Measurements from ENCODE around the gene ANKRD40CL. TPM values are rescaled to one million over a fixed set of nuclear protein-coding genes. Genes with fewer than 3 reads are reported as not detected.

The ANKRD40CL gene
- total and polyA plus RNA-seq, 4 donors, result not detected

DNA sequence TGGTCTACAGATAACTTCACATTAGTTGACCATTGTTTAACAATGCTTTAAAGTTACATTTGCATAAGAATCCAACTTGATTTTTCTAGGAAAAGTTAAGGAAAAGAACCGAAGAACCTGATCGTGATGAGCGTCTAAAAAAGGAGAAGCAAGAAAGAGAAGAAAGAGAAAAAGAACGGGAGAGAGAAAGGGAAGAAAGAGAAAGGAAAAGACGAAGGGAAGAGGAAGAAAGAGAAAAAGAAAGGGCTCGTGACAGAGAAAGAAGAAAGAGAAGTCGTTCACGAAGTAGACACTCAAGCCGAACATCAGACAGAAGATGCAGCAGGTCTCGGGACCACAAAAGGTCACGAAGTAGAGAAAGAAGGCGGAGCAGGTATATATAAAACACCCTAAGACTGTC, 21.7 kb downstream of the ANKRD40CL start:
- Histone ChIP-seq H3K36me3 (ENCODE audit: control insufficient read depth in 4 of 4, insufficient read depth in 3 of 4, low read depth in 1 of 4, low read length in 3 of 4) (peaks cover 14 to 88% (median 77%) of the 10 kb centered on the region in 4 donors), H3K4me3 (ENCODE audit: low read depth in 1 of 3, low read length in 3 of 3) (no peak overlapping the region), H3K9me3 (ENCODE audit: control insufficient read depth in 4 of 4, low read length in 3 of 4) (no peaks in the 10 kb centered on the region), H3K4me1 (ENCODE audit: control insufficient read depth in 4 of 4, insufficient read depth in 4 of 4, low read length in 3 of 4) (no peaks in the 10 kb centered on the region), H3K27me3 (ENCODE audit: control insufficient read depth in 4 of 4, insufficient read depth in 4 of 4, low read length in 3 of 4) (no peaks in the 10 kb centered on the region), H3K27ac (ENCODE audit: low read depth in 1 of 2, low read length in 2 of 2) (no peak overlapping the region), H3K9ac (ENCODE audit: low read depth in 1 of 2, low read length in 2 of 2) (no peak overlapping the region)
- no peak for DNase-seq (ENCODE audit: low spot score)
- WGBS, result 93% methylated on average over 12 of the region's 12 CpGs
- TF ChIP-seq TAF1 (conservative IDR thresholded peaks at IDR 0.05), result no peak
- TF ChIP-seq FOXA2 (IDR thresholded peaks at IDR 0.05), result no peak
- TF ChIP-seq ZBTB33 (IDR thresholded peaks at IDR 0.05), result no peak
- TF ChIP-seq, protein P1, sequence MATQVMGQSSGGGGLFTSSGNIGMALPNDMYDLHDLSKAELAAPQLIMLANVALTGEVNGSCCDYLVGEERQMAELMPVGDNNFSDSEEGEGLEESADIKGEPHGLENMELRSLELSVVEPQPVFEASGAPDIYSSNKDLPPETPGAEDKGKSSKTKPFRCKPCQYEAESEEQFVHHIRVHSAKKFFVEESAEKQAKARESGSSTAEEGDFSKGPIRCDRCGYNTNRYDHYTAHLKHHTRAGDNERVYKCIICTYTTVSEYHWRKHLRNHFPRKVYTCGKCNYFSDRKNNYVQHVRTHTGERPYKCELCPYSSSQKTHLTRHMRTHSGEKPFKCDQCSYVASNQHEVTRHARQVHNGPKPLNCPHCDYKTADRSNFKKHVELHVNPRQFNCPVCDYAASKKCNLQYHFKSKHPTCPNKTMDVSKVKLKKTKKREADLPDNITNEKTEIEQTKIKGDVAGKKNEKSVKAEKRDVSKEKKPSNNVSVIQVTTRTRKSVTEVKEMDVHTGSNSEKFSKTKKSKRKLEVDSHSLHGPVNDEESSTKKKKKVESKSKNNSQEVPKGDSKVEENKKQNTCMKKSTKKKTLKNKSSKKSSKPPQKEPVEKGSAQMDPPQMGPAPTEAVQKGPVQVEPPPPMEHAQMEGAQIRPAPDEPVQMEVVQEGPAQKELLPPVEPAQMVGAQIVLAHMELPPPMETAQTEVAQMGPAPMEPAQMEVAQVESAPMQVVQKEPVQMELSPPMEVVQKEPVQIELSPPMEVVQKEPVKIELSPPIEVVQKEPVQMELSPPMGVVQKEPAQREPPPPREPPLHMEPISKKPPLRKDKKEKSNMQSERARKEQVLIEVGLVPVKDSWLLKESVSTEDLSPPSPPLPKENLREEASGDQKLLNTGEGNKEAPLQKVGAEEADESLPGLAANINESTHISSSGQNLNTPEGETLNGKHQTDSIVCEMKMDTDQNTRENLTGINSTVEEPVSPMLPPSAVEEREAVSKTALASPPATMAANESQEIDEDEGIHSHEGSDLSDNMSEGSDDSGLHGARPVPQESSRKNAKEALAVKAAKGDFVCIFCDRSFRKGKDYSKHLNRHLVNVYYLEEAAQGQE (IDR thresholded peaks at IDR 0.05), result no peak

GRCh38 chr17:50739098-50739497, 28.2 kb downstream of the ANKRD40CL start:
- no peak overlapping the region for H3K4me3 ChIP-seq (ENCODE audit: low read depth in 1 of 3, low read length in 3 of 3)
- H3K9ac ChIP-seq (ENCODE audit: low read depth in 1 of 2, low read length in 2 of 2), result no peak overlapping the region
- DNase-seq (ENCODE audit: low spot score), result no peak
- no peaks in the 10 kb centered on the region for H3K27me3 ChIP-seq (ENCODE audit: control insufficient read depth in 4 of 4, insufficient read depth in 4 of 4, low read length in 3 of 4)
- H3K36me3 ChIP-seq (ENCODE audit: control insufficient read depth in 4 of 4, insufficient read depth in 3 of 4, low read depth in 1 of 4, low read length in 3 of 4), result peaks cover 9 to 47% (median 37%) of the 10 kb centered on the region in 4 donors
- peaks cover 0 to 3% (median 1%) of the 10 kb centered on the region in 4 donors for H3K4me1 ChIP-seq (ENCODE audit: control insufficient read depth in 4 of 4, insufficient read depth in 4 of 4, low read length in 3 of 4)
- H3K9me3 ChIP-seq (ENCODE audit: control insufficient read depth in 4 of 4, low read length in 3 of 4), result no peaks in the 10 kb centered on the region
- WGBS, result 45% methylated on average over 2 of the region's 2 CpGs
- no peak overlapping the region for H3K27ac ChIP-seq (ENCODE audit: low read depth in 1 of 2, low read length in 2 of 2)
- no peak for TF ChIP-seq SP1 (IDR thresholded peaks at IDR 0.05)
- no peak for TF ChIP-seq TAF1 (conservative IDR thresholded peaks at IDR 0.05)
- TF ChIP-seq JUND (IDR thresholded peaks at IDR 0.05), result no peak
- TF ChIP-seq, protein P2, sequence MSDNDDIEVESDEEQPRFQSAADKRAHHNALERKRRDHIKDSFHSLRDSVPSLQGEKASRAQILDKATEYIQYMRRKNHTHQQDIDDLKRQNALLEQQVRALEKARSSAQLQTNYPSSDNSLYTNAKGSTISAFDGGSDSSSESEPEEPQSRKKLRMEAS (IDR thresholded peaks at IDR 0.05), result no peak
- no peak for TF ChIP-seq EGR1 (IDR thresholded peaks at IDR 0.05; ENCODE audit: low read depth in 2 of 2)
- TF ChIP-seq YY1 (IDR thresholded peaks at IDR 0.05), result no peak
- TF ChIP-seq, protein P1 (IDR thresholded peaks at IDR 0.05), result no peak
- TF ChIP-seq NR2F2 (IDR thresholded peaks at IDR 0.05), result no peak

Data from liver (tissue), 9 donors.